Measurements from ENCODE around the gene FAM114A2. TPM values are rescaled to one million over a fixed set of nuclear protein-coding genes. Genes with fewer than 3 reads are reported as not detected.
"Not testable (repeated sequence)": the region's sequence is repeated elsewhere in the genome, so short reads cannot be mapped to it uniquely, and the experiment has no call there.

FAM114A2 gene
- total RNA-seq, 6 experiments from 2014 or later = 5.0 to 20.2 (median 15.5) TPM

GRCh38 chr5:154076240-154076922, 37.7 kb upstream of the FAM114A2 start:
- DNase-seq = peak in 1 of 3 donors; percentile 51
- Histone ChIP-seq H3K9me3 (no peaks in the 10 kb centered on the region), H3K4me3 (no peak overlapping the region), H3K4me1 (peaks cover 0 to 29% (median 4%) of the 10 kb centered on the region in 4 donors), H3K36me3 (no peaks in the 10 kb centered on the region), H3K27ac (no peak overlapping the region), H3K27me3 (no peaks in the 10 kb centered on the region)
- peak in 1 of 4 donors; percentile 41 for ATAC-seq
- TF ChIP-seq POLR2A (IDR thresholded peaks at IDR 0.05) (no peak), CTCF (IDR thresholded peaks at IDR 0.05) (no peak)
- intact Hi-C loops (cut with DNase I) = loop anchor here in 1 of 2 donors (10.0 kb wide), 1 partner anchor 328 kb away; no protein-coding TSS in a partner anchor
- 54% methylated on average over 4 of the region's 5 CpGs for WGBS (ENCODE audit: insufficient coverage, low coverage, low lambda C conversion rate, missing lambda C conversion rate)

GRCh38 chr5:154072414-154073171, 33.9 kb upstream of the FAM114A2 start:
- no peaks in the 10 kb centered on the region for H3K27me3 ChIP-seq
- no peak overlapping the region for H3K27ac ChIP-seq
- peak; percentile 90 to 92 (median 91) for TF ChIP-seq CTCF (IDR thresholded peaks at IDR 0.05)
- TF ChIP-seq POLR2A (IDR thresholded peaks at IDR 0.05) = no peak
- ATAC-seq (peak; percentile 98 to 100 (median 99)), DNase-seq (peak; percentile 82 to 87 (median 83))
- no peaks in the 10 kb centered on the region for H3K36me3 ChIP-seq
- 8% methylated on average over 18 of the region's 18 CpGs for whole genome bisulfite sequencing (ENCODE audit: insufficient coverage, low coverage, low lambda C conversion rate, missing lambda C conversion rate)
- H3K9me3 ChIP-seq = no peaks in the 10 kb centered on the region
- intact Hi-C loops (cut with DNase I) = loop anchor here in 1 of 2 donors (2.0 to 10.0 kb wide), 2 partner anchors 108 to 332 kb away; no protein-coding TSS in a partner anchor
- H3K4me1 ChIP-seq = peaks cover 0 to 16% (median 0%) of the 10 kb centered on the region in 4 donors
- H3K4me3 ChIP-seq = no peak overlapping the region

GRCh38 chr5:154071799-154072413, 33.2 kb upstream of the FAM114A2 start:
- intact Hi-C loops (cut with DNase I) = loop anchor here in 1 of 2 donors (2.0 to 10.0 kb wide), 2 partner anchors 109 to 333 kb away; no protein-coding TSS in a partner anchor
- no peak for TF ChIP-seq CTCF (IDR thresholded peaks at IDR 0.05)
- TF ChIP-seq POLR2A (IDR thresholded peaks at IDR 0.05) = no peak
- Histone ChIP-seq H3K27ac (no peak overlapping the region), H3K9me3 (no peaks in the 10 kb centered on the region), H3K4me3 (no peak overlapping the region), H3K4me1 (peaks cover 0 to 9% (median 0%) of the 10 kb centered on the region in 4 donors), H3K36me3 (no peaks in the 10 kb centered on the region), H3K27me3 (no peaks in the 10 kb centered on the region)
- DNase-seq (no peak), ATAC-seq (no peak)
- WGBS (ENCODE audit: insufficient coverage, low coverage, low lambda C conversion rate, missing lambda C conversion rate) = 49% methylated on average over 2 of the region's 2 CpGs

- DNase-seq, H3K9me3 ChIP-seq, ATAC-seq, H3K27ac ChIP-seq, H3K4me3 ChIP-seq, H3K36me3 ChIP-seq, H3K27me3 ChIP-seq, H3K4me1 ChIP-seq: not testable (repeated sequence)
- WGBS (ENCODE audit: insufficient coverage, low coverage, low lambda C conversion rate, missing lambda C conversion rate) = 56% methylated on average over 5 of the region's 5 CpGs
- intact Hi-C loops (cut with DNase I) = loop anchor here (10.0 kb wide), 2 partner anchors 335 to 345 kb away; no protein-coding TSS in a partner anchor
These were observed 31.1 kb upstream of the FAM114A2 start for GRCh38 chr5:154069854-154070253.

Data from right lobe of liver (tissue), 6 donors.